ENCODE results near the gene HRH1. TPM values are rescaled to one million over a fixed set of nuclear protein-coding genes. Genes with fewer than 3 reads are reported as not detected.
A peak's percentile ranks its signal among the peaks of the same experiment; 100 is the strongest.

Gene HRH1
- total and polyA plus RNA-seq, 9 donors, result 3.4 to 24.1 (median 6.0) TPM

GRCh38 chr3:11230125-11230524 lies 75.8 kb downstream of the HRH1 start:
- DNase-seq, result no peak
- intact Hi-C loops (cut with DNase I), result no loop called here
- Histone ChIP-seq H3K9me3 (no peaks in the 10 kb centered on the region), H3K36me3 (no peaks in the 10 kb centered on the region), H3K27ac (no peak overlapping the region), H3K27me3 (no peaks in the 10 kb centered on the region), H3K4me1 (ENCODE audit: insufficient read depth) (no peaks in the 10 kb centered on the region), H3K4me3 (no peak overlapping the region)
- whole genome bisulfite sequencing, 3 donors, result 74 to 93% (median 92%) methylated on average over 4 of the region's 4 CpGs
- TF ChIP-seq CTCF (IDR thresholded peaks at IDR 0.05) (no peak), POLR2A (IDR thresholded peaks at IDR 0.05) (no peak), EP300 (IDR thresholded peaks at IDR 0.05) (no peak)

GRCh38 chr3:11230832-11231231 lies 76.5 kb downstream of the HRH1 start:
- Histone ChIP-seq H3K4me3 (no peak overlapping the region), H3K27me3 (no peaks in the 10 kb centered on the region), H3K4me1 (ENCODE audit: insufficient read depth) (no peaks in the 10 kb centered on the region), H3K9me3 (no peaks in the 10 kb centered on the region), H3K27ac (no peak overlapping the region), H3K36me3 (no peaks in the 10 kb centered on the region)
- TF ChIP-seq EP300 (IDR thresholded peaks at IDR 0.05), result no peak
- DNase-seq, result no peak
- 57 to 90% (median 72%) methylated on average over 3 of the region's 3 CpGs for WGBS, 3 donors
- intact Hi-C loops (cut with DNase I), result no loop called here

- Histone ChIP-seq H3K9me3 (no peaks in the 10 kb centered on the region), H3K27ac (no peak overlapping the region), H3K27me3 (no peaks in the 10 kb centered on the region), H3K4me3 (no peak overlapping the region), H3K36me3 (no peaks in the 10 kb centered on the region), H3K4me1 (ENCODE audit: insufficient read depth) (no peaks in the 10 kb centered on the region)
- 89 to 91% (median 91%) methylated on average over 8 of the region's 8 CpGs for WGBS, 3 donors
- intact Hi-C loops (cut with DNase I), result loop anchor here in 1 of 4 donors (5.0 kb wide), 1 partner anchor 258 kb away; no protein-coding TSS in a partner anchor
- DNase-seq, result no peak
- TF ChIP-seq CTCF (IDR thresholded peaks at IDR 0.05) (no peak), EP300 (IDR thresholded peaks at IDR 0.05) (no peak)
These were observed 81.1 kb downstream of the HRH1 start for GRCh38 chr3:11235385-11235784.

- no peaks in the 10 kb centered on the region for H3K4me1 ChIP-seq (ENCODE audit: insufficient read depth)
- TF ChIP-seq EP300 (IDR thresholded peaks at IDR 0.05), result no peak
- peak in 1 of 3 donors; percentile 44 for TF ChIP-seq CTCF (IDR thresholded peaks at IDR 0.05)
- H3K4me3 ChIP-seq, result no peak overlapping the region
- H3K36me3 ChIP-seq, result no peaks in the 10 kb centered on the region
- WGBS, 3 donors, result 9 to 16% (median 11%) methylated on average over 8 of the region's 8 CpGs
- H3K27me3 ChIP-seq, result no peaks in the 10 kb centered on the region
- no peaks in the 10 kb centered on the region for H3K9me3 ChIP-seq
- no peak overlapping the region for H3K27ac ChIP-seq
- intact Hi-C loops (cut with DNase I), result loop anchor here in 1 of 4 donors (5.0 kb wide), 1 partner anchor 260 kb away; no protein-coding TSS in a partner anchor
- DNase-seq, result peak; percentile 43 to 66 (median 53)
These were observed 82.5 kb downstream of the HRH1 start for GRCh38 chr3:11236588-11237461.

GRCh38 chr3:11238060-11238459 lies 83.8 kb downstream of the HRH1 start:
- Histone ChIP-seq H3K4me1 (ENCODE audit: insufficient read depth) (no peaks in the 10 kb centered on the region), H3K36me3 (no peaks in the 10 kb centered on the region), H3K9me3 (no peaks in the 10 kb centered on the region), H3K27me3 (no peaks in the 10 kb centered on the region), H3K4me3 (no peak overlapping the region), H3K27ac (no peak overlapping the region)
- 31 to 70% (median 63%) methylated on average over 3 of the region's 3 CpGs for WGBS, 3 donors
- TF ChIP-seq EP300 (IDR thresholded peaks at IDR 0.05) (no peak), CTCF (IDR thresholded peaks at IDR 0.05) (no peak), POLR2A (IDR thresholded peaks at IDR 0.05) (no peak)
- intact Hi-C loops (cut with DNase I), result loop anchor here in 1 of 4 donors (5.0 kb wide), 1 partner anchor 261 kb away; no protein-coding TSS in a partner anchor
- no peak for DNase-seq

Data from ovary (tissue), 9 donors.